ENCODE data around the gene UNC45A.

Gene UNC45A

GRCh38 chr15:90934256-90934948 is 683 bp upstream of the UNC45A start:
- ChIA-PET POLR2A (interaction anchor here (0.8 to 11.4 kb wide), 17 partner anchors 7 to 403 kb away, joined by 3 to 179 read pairs (median 5); partner anchors contain the start of genes MAN2A2, PRC1, RCCD1 and VPS33B), CTCF (interaction anchor here (0.6 to 11.7 kb wide), 49 partner anchors 8 to 794 kb away, joined by 3 to 163 read pairs (median 4); partner anchors contain the start of genes BLM, FES, MAN2A2 and RCCD1)
- Histone ChIP-seq H3K9me3 (ENCODE audit: control insufficient read depth, insufficient read depth, low read depth, low read length) (no peaks in the 10 kb centered on the region), H3K4me3 (ENCODE audit: low read depth, low read length) (peak overlapping the region; percentile 83), H3K27ac (ENCODE audit: extremely low read depth, low read depth, low read length) (peak overlapping the region; percentile 32; the same call in 1 of the 2 replicates), H3K4me1 (ENCODE audit: control insufficient read depth, insufficient read depth, low read length) (0 out of 2 replicates have a peak, but pooled peaks cover 2% of the 10 kb centered on the region), H3K36me3 (ENCODE audit: control insufficient read depth in 2 of 2, insufficient read depth in 1 of 2, low read length in 2 of 2) (peaks cover 26 to 28% of the 10 kb centered on the region in 2 experiments; a peak in 2 of 3 replicates)
- TF ChIP-seq REPIN1 (tag by site-specific recombination; IDR thresholded peaks at IDR 0.05; ENCODE audit: low read depth) (no peak), ZNF768 (tag by site-specific recombination; IDR thresholded peaks at IDR 0.05) (no peak), ZNF654 (tag by site-specific recombination; IDR thresholded peaks at IDR 0.05; ENCODE audit: low read depth) (peak; percentile 76), ZNF548 (tag by site-specific recombination; IDR thresholded peaks at IDR 0.05) (no peak), ZFHX2 (tag by site-specific recombination; conservative IDR thresholded peaks at IDR 0.05) (peak; percentile 42; the same call in 1 of the 2 replicates), ZNF37A (tag by site-specific recombination; IDR thresholded peaks at IDR 0.05) (no peak), ZNF174 (tag by site-specific recombination; IDR thresholded peaks at IDR 0.05) (no peak), MZF1 (tag by site-specific recombination; IDR thresholded peaks at IDR 0.05; ENCODE audit: borderline replicate concordance) (no peak), ZNF175 (tag by site-specific recombination; IDR thresholded peaks at IDR 0.05) (no peak), ZNF561 (tag by site-specific recombination; IDR thresholded peaks at IDR 0.05; ENCODE audit: borderline replicate concordance) (no peak; the same call in 1 of the 2 replicates), ZNF558 (tag by site-specific recombination; IDR thresholded peaks at IDR 0.05) (no peak), BCL11B (tag by site-specific recombination; IDR thresholded peaks at IDR 0.05; ENCODE audit: low read depth) (no peak), ZNF157 (tag by site-specific recombination; IDR thresholded peaks at IDR 0.05) (no peak), ZNF114 (tag by site-specific recombination; IDR thresholded peaks at IDR 0.05) (no peak), ZNF514 (tag by site-specific recombination; IDR thresholded peaks at IDR 0.05) (no peak), ZNF132 (tag by site-specific recombination; IDR thresholded peaks at IDR 0.05; ENCODE audit: borderline replicate concordance) (no peak), ZNF169 (tag by site-specific recombination; IDR thresholded peaks at IDR 0.05) (no peak), ZNF777 (tag by site-specific recombination; IDR thresholded peaks at IDR 0.05; ENCODE audit: borderline replicate concordance) (no peak), SP3 (tag by site-specific recombination; IDR thresholded peaks at IDR 0.05) (no peak; the same call in 1 of the 2 replicates), ZNF600 (tag by site-specific recombination; IDR thresholded peaks at IDR 0.05) (peak; percentile 91), KLF16 (tag by site-specific recombination; IDR thresholded peaks at IDR 0.05) (0 out of 2 replicates have a peak, but pooled peaks have one; percentile 22), ZNF155 (tag by site-specific recombination; IDR thresholded peaks at IDR 0.05) (no peak), ZNF626 (tag by site-specific recombination; IDR thresholded peaks at IDR 0.05) (no peak), REST (tag by site-specific recombination; IDR thresholded peaks at IDR 0.05) (no peak), ZSCAN5A (tag by site-specific recombination; IDR thresholded peaks at IDR 0.05) (no peak), ZNF19 (tag by site-specific recombination; IDR thresholded peaks at IDR 0.05; ENCODE audit: low read depth) (no peak), ZNF24 (tag by site-specific recombination; IDR thresholded peaks at IDR 0.05) (no peak), ZNF426 (tag by site-specific recombination; IDR thresholded peaks at IDR 0.05) (no peak), ZNF394 (tag by site-specific recombination; IDR thresholded peaks at IDR 0.05; ENCODE audit: borderline replicate concordance) (no peak), ZNF10 (tag by site-specific recombination; IDR thresholded peaks at IDR 0.05) (no peak), KLF7 (tag by site-specific recombination; IDR thresholded peaks at IDR 0.05; ENCODE audit: borderline replicate concordance) (no peak), ZNF843 (tag by site-specific recombination; IDR thresholded peaks at IDR 0.05) (no peak), ZNF629 (tag by site-specific recombination; IDR thresholded peaks at IDR 0.05) (0 out of 2 replicates have a peak, but pooled peaks have one; percentile 9), MEIS1 (CRISPR knock-in tag; IDR thresholded peaks at IDR 0.05; ENCODE audit: borderline replicate concordance) (no peak), ZNF146 (tag by site-specific recombination; IDR thresholded peaks at IDR 0.05) (no peak), ZNF624 (tag by site-specific recombination; IDR thresholded peaks at IDR 0.05) (no peak)
